ENCODE results near the gene MYOCD. TPM values are rescaled to one million over a fixed set of nuclear protein-coding genes. Genes with fewer than 3 reads are reported as not detected.

The MYOCD gene
- total RNA-seq, 1 donor from 2014 or later, result 26.5 TPM

GRCh38 chr17:12719948-12720347 is 54.3 kb downstream of the MYOCD start:
- peak in 1 of 2 donors; percentile 32 for DNase-seq (ENCODE audit: extremely low spot score in 2 of 2)
- Histone ChIP-seq H3K36me3 (no peaks in the 10 kb centered on the region), H3K9me3 (no peaks in the 10 kb centered on the region), H3K4me1 (no peaks in the 10 kb centered on the region), H3K27ac (no peak overlapping the region), H3K4me3 (no peak overlapping the region), H3K27me3 (no peaks in the 10 kb centered on the region)
- intact Hi-C loops (cut with DNase I), result loop anchor here (5.0 kb wide), 1 partner anchor 53 kb away; the partner anchor contains the start of gene MYOCD
- no peak for TF ChIP-seq POLR2A (IDR thresholded peaks at IDR 0.05)
- TF ChIP-seq, protein P1, sequence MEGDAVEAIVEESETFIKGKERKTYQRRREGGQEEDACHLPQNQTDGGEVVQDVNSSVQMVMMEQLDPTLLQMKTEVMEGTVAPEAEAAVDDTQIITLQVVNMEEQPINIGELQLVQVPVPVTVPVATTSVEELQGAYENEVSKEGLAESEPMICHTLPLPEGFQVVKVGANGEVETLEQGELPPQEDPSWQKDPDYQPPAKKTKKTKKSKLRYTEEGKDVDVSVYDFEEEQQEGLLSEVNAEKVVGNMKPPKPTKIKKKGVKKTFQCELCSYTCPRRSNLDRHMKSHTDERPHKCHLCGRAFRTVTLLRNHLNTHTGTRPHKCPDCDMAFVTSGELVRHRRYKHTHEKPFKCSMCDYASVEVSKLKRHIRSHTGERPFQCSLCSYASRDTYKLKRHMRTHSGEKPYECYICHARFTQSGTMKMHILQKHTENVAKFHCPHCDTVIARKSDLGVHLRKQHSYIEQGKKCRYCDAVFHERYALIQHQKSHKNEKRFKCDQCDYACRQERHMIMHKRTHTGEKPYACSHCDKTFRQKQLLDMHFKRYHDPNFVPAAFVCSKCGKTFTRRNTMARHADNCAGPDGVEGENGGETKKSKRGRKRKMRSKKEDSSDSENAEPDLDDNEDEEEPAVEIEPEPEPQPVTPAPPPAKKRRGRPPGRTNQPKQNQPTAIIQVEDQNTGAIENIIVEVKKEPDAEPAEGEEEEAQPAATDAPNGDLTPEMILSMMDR (IDR thresholded peaks at IDR 0.05), result no peak
- no peak for TF ChIP-seq POLR2AphosphoS5 (IDR thresholded peaks at IDR 0.05; ENCODE audit: insufficient read depth in 1 of 2, low read depth in 1 of 2)

DNA sequence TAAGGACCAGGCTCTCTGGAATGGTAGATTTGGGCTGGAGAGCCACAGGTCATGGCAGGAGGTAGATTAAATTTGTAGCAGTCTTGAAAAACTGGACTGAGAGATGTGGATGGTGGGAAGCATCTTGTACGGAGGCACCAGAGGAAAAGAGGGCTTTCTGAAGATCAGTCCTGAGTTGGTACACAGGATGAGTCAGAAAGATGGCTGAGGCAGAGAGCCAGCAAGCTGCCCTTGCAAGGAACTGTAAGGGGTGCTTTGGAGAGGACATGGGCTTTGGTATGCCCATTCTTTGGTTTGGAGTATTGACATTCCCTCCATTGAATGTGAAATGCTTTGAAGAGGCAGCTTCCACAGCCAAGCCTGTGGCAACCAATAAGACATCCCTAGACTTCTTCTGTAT is 55.9 kb downstream of the MYOCD start:
- Histone ChIP-seq H3K27me3 (no peaks in the 10 kb centered on the region), H3K4me3 (no peak overlapping the region), H3K36me3 (no peaks in the 10 kb centered on the region), H3K4me1 (no peaks in the 10 kb centered on the region), H3K9me3 (no peaks in the 10 kb centered on the region), H3K27ac (no peak overlapping the region)
- peak; percentile 34 to 42 for DNase-seq (ENCODE audit: extremely low spot score in 2 of 2)
- TF ChIP-seq POLR2A (IDR thresholded peaks at IDR 0.05) (no peak), POLR2AphosphoS5 (IDR thresholded peaks at IDR 0.05; ENCODE audit: insufficient read depth in 1 of 2, low read depth in 1 of 2) (no peak)
- TF ChIP-seq, protein P1 (IDR thresholded peaks at IDR 0.05), result no peak
- intact Hi-C loops (cut with DNase I), result loop anchor here (5.0 kb wide), 1 partner anchor 54 kb away; the partner anchor contains the start of gene MYOCD

- TF ChIP-seq POLR2AphosphoS5 (IDR thresholded peaks at IDR 0.05; ENCODE audit: insufficient read depth in 1 of 2, low read depth in 1 of 2) (no peak), POLR2A (IDR thresholded peaks at IDR 0.05) (no peak)
- TF ChIP-seq, protein P1 (IDR thresholded peaks at IDR 0.05), result no peak
Observed at GRCh38 chr17:12722282-12722681, 56.6 kb downstream of the MYOCD start.

GRCh38 chr17:12726131-12726530 is 60.4 kb downstream of the MYOCD start:
- intact Hi-C loops (cut with DNase I), result no loop called here
- TF ChIP-seq, protein P1 (IDR thresholded peaks at IDR 0.05), result no peak
- TF ChIP-seq POLR2AphosphoS5 (IDR thresholded peaks at IDR 0.05; ENCODE audit: insufficient read depth in 1 of 2, low read depth in 1 of 2) (no peak), POLR2A (IDR thresholded peaks at IDR 0.05) (no peak)
- peak in 1 of 2 donors; percentile 4 for DNase-seq (ENCODE audit: extremely low spot score in 2 of 2)
- Histone ChIP-seq H3K4me3 (no peak overlapping the region), H3K36me3 (no peaks in the 10 kb centered on the region), H3K9me3 (no peaks in the 10 kb centered on the region), H3K4me1 (peaks cover 9% of the 10 kb centered on the region), H3K27me3 (no peaks in the 10 kb centered on the region), H3K27ac (no peak overlapping the region)

More at GRCh38 chr17:12722282-12722681, 56.6 kb downstream of the MYOCD start:
- Histone ChIP-seq H3K36me3 (no peaks in the 10 kb centered on the region), H3K27me3 (no peaks in the 10 kb centered on the region), H3K9me3 (no peaks in the 10 kb centered on the region), H3K4me1 (peaks cover 7% of the 10 kb centered on the region), H3K27ac (no peak overlapping the region), H3K4me3 (no peak overlapping the region)
- DNase-seq (ENCODE audit: extremely low spot score in 2 of 2), result peak in 1 of 2 donors; percentile 8
- intact Hi-C loops (cut with DNase I), result loop anchor here (5.0 kb wide), 1 partner anchor 55 kb away; the partner anchor contains the start of gene MYOCD

DNA sequence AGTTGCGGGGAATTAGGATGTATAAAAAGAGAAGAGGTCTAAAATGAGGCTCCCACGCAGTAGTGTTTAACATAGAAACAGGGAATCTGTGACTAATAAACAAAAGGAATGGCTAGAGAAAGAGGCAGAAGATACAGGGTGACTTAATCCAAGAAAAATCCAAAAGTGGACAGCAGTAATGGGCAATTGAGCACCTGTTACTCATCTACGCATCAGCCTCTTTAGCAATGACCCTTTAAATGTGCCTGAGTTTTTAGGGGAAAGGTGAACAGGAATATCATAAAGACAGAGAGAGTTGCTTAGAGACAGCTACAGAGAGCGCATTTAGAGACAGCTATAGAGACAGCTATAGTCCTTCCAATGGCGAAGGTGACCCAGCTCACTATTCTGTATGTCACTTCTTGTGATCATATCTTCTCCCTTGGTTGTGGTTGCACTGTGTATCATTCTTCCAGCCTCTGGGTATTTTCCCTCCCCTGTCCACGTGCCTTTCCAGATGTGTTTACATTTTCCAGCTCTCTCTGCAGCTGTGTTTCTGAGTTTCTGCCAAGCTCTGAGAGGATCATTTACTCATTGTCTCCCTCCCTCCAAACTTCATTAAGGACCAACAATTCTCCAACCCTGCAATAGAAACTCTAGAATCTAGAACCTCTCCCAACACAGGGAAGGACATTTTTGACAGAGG is 61.5 kb downstream of the MYOCD start:
- intact Hi-C loops (cut with DNase I), result no loop called here
- H3K9me3 ChIP-seq, result no peaks in the 10 kb centered on the region
- no peak overlapping the region for H3K27ac ChIP-seq
- H3K36me3 ChIP-seq, result no peaks in the 10 kb centered on the region
- DNase-seq (ENCODE audit: extremely low spot score in 2 of 2), result peak; percentile 12 to 18
- H3K4me3 ChIP-seq, result no peak overlapping the region
- H3K27me3 ChIP-seq, result no peaks in the 10 kb centered on the region
- TF ChIP-seq, protein P1 (IDR thresholded peaks at IDR 0.05), result no peak
- no peak for TF ChIP-seq POLR2AphosphoS5 (IDR thresholded peaks at IDR 0.05; ENCODE audit: insufficient read depth in 1 of 2, low read depth in 1 of 2)
- TF ChIP-seq POLR2A (IDR thresholded peaks at IDR 0.05), result no peak
- peaks cover 9% of the 10 kb centered on the region for H3K4me1 ChIP-seq

All from vagina (tissue), 2 donors.